Measurements from ENCODE around the gene CYP4B1.

CYP4B1 gene

GRCh38 chr1:46812996-46813857 lies 14.4 kb downstream of the CYP4B1 start:
- H3K4me3 ChIP-seq, result no peak overlapping the region
- no peaks in the 10 kb centered on the region for H3K9me3 ChIP-seq
- DNase-seq, result no peak
- TF ChIP-seq, protein P1, sequence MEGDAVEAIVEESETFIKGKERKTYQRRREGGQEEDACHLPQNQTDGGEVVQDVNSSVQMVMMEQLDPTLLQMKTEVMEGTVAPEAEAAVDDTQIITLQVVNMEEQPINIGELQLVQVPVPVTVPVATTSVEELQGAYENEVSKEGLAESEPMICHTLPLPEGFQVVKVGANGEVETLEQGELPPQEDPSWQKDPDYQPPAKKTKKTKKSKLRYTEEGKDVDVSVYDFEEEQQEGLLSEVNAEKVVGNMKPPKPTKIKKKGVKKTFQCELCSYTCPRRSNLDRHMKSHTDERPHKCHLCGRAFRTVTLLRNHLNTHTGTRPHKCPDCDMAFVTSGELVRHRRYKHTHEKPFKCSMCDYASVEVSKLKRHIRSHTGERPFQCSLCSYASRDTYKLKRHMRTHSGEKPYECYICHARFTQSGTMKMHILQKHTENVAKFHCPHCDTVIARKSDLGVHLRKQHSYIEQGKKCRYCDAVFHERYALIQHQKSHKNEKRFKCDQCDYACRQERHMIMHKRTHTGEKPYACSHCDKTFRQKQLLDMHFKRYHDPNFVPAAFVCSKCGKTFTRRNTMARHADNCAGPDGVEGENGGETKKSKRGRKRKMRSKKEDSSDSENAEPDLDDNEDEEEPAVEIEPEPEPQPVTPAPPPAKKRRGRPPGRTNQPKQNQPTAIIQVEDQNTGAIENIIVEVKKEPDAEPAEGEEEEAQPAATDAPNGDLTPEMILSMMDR (IDR thresholded peaks at IDR 0.05), result no peak
- intact Hi-C loops (cut with DNase I; ENCODE audit: low total_unique reads), result no loop called here
- H3K36me3 ChIP-seq, result peaks cover 0 to 26% (median 0%) of the 10 kb centered on the region in 3 donors
- H3K4me1 ChIP-seq, result no peaks in the 10 kb centered on the region
- H3K27me3 ChIP-seq, result no peaks in the 10 kb centered on the region
- H3K27ac ChIP-seq, result no peak overlapping the region

- intact Hi-C loops (cut with DNase I; ENCODE audit: low total_unique reads), result no loop called here
- DNase-seq, result no peak
- TF ChIP-seq, protein P1 (IDR thresholded peaks at IDR 0.05), result no peak
Observed at GRCh38 chr1:46813858-46814396, 15.1 kb downstream of the CYP4B1 start.

DNA sequence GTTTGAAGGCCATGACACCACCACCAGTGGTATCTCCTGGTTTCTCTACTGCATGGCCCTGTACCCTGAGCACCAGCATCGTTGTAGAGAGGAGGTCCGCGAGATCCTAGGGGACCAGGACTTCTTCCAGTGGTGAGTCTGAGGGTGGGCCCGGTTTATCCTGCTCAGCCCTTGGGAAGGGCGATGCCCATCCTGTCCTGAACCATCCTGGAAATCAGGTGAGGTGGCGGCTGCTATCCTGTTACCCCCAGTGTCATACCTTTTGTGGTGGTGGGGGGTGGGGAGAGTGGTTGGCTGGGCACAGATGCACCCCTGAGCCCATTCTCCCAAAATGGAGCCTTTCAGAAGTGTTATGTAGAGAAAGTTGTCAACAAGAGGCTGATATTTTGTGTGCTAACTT lies 16.3 kb downstream of the CYP4B1 start:
- no peak for DNase-seq
- no peaks in the 10 kb centered on the region for H3K4me1 ChIP-seq
- H3K27me3 ChIP-seq, result no peaks in the 10 kb centered on the region
- no peak overlapping the region for H3K4me3 ChIP-seq
- no peak overlapping the region for H3K27ac ChIP-seq
- H3K36me3 ChIP-seq, result peaks cover 0 to 34% (median 0%) of the 10 kb centered on the region in 3 donors
- intact Hi-C loops (cut with DNase I; ENCODE audit: low total_unique reads), result no loop called here
- TF ChIP-seq, protein P1 (IDR thresholded peaks at IDR 0.05), result no peak
- no peaks in the 10 kb centered on the region for H3K9me3 ChIP-seq

More at GRCh38 chr1:46813858-46814396, 15.1 kb downstream of the CYP4B1 start:
- Histone ChIP-seq H3K9me3 (no peaks in the 10 kb centered on the region), H3K36me3 (peaks cover 0 to 33% (median 0%) of the 10 kb centered on the region in 3 donors), H3K27ac (no peak overlapping the region), H3K4me3 (no peak overlapping the region), H3K4me1 (no peaks in the 10 kb centered on the region), H3K27me3 (no peaks in the 10 kb centered on the region)

GRCh38 chr1:46816930-46817329 lies 18.1 kb downstream of the CYP4B1 start:
- H3K4me3 ChIP-seq, result no peak overlapping the region
- TF ChIP-seq, protein P1 (IDR thresholded peaks at IDR 0.05), result no peak
- peaks cover 0 to 34% (median 0%) of the 10 kb centered on the region in 3 donors for H3K36me3 ChIP-seq
- H3K27ac ChIP-seq, result no peak overlapping the region
- no peaks in the 10 kb centered on the region for H3K9me3 ChIP-seq
- H3K27me3 ChIP-seq, result no peaks in the 10 kb centered on the region
- DNase-seq, result no peak
- no peaks in the 10 kb centered on the region for H3K4me1 ChIP-seq
- intact Hi-C loops (cut with DNase I; ENCODE audit: low total_unique reads), result no loop called here

- H3K36me3 ChIP-seq, result peaks cover 0 to 30% (median 0%) of the 10 kb centered on the region in 3 donors
- H3K4me3 ChIP-seq, result no peak overlapping the region
- no peaks in the 10 kb centered on the region for H3K27me3 ChIP-seq
- intact Hi-C loops (cut with DNase I; ENCODE audit: low total_unique reads), result no loop called here
- no peak overlapping the region for H3K27ac ChIP-seq
- TF ChIP-seq, protein P1 (IDR thresholded peaks at IDR 0.05), result no peak
- H3K4me1 ChIP-seq, result no peaks in the 10 kb centered on the region
- no peaks in the 10 kb centered on the region for H3K9me3 ChIP-seq
- no peak for DNase-seq
Observed at GRCh38 chr1:46817814-46818213, 19.0 kb downstream of the CYP4B1 start.

All from tibial artery (tissue), 4 donors.